Panc1 (cell line): Measurements from ENCODE around the gene FRS2. TPM values are rescaled to one million over a fixed set of nuclear protein-coding genes. Genes with fewer than 3 reads are reported as not detected.

Experiments
- ATAC-seq: fragments of 200-7000 bp; cut with Tn5 transposase; 2 replicates; pipeline ENCODE4 v1.9.1; 2020; ENCODE audit warnings: mild to moderate bottlenecking, moderate library complexity
- BruUV-seq: library from RNA; stranded (reverse); fragments of 400-500 nt; replicated peaks from 2 replicates; lab custom pipeline; 2021; lab: Mats Ljungman, UMichigan
- CTCF ChIA-PET: fragments of 300-600 bp; sonication (Branson Sonifier 250); formaldehyde crosslinking; loops from one replicate; lab custom pipeline; 2022; ENCODE audit warnings: antibody characterized with exemption; lab: Charles Lee
- POLR2A ChIA-PET: fragments of 300-600 bp; sonication (Branson Sonifier 250); formaldehyde crosslinking; loops from one replicate; lab custom pipeline; 2022; ENCODE audit warnings: antibody characterized with exemption; lab: Charles Lee
- DNase-seq: peaks from one replicate; pipeline ENCODE4 v3.0.0-alpha.2; 2010; ENCODE audit warnings: low read depth, low spot score
- H3K27ac ChIP-seq: 2 replicates; pipeline ENCODE4 v1.5.1; 2011; ENCODE audit warnings: mild to moderate bottlenecking, low read length, inconsistent platforms
- H3K27me3 ChIP-seq: fragments of 200-500 bp; sonication (Bioruptor generic); 2 replicates; pipeline ENCODE4 v1.6.0; 2014; ENCODE audit warnings: low read length, inconsistent platforms; ENCODE audit not compliant: control insufficient read depth, insufficient read depth
- H3K36me3 ChIP-seq: fragments of 200-500 bp; sonication (Bioruptor generic); 2 replicates; pipeline ENCODE4 v1.5.1; 2014; ENCODE audit warnings: inconsistent platforms, mild to moderate bottlenecking, low read length, moderate library complexity; ENCODE audit not compliant: control insufficient read depth, insufficient read depth
- H3K4me1 ChIP-seq: 2 replicates; pipeline ENCODE4 v1.5.1; 2011; ENCODE audit warnings: inconsistent platforms, mild to moderate bottlenecking, low read length, moderate library complexity; ENCODE audit not compliant: control insufficient read depth, insufficient read depth
- H3K4me3 ChIP-seq, 2 experiments: 2 replicates each; pipeline ENCODE4 v1.5.1; 2011 to 2012; ENCODE audit warnings: low read depth in 2 of 2, low read length in 2 of 2, mild to moderate bottlenecking in 2 of 2, inconsistent platforms in 1 of 2, moderate library complexity in 1 of 2
- H3K9me3 ChIP-seq: fragments of 200-500 bp; sonication (Bioruptor generic); 2 replicates; pipeline ENCODE4 v1.5.1; 2014; ENCODE audit warnings: low read depth, mild to moderate bottlenecking, inconsistent platforms, low read length, moderate library complexity; ENCODE audit not compliant: control insufficient read depth, insufficient read depth
- POLR2AphosphoS5 ChIP-seq: IDR thresholded peaks from 2 replicates; pipeline ENCODE4 v1.6.1; 2012; ENCODE audit warnings: mild to moderate bottlenecking, low read depth, low read length, moderate library complexity
- SIN3A ChIP-seq: IDR thresholded peaks from 2 replicates; pipeline ENCODE4 v1.6.1; 2012; ENCODE audit warnings: low read depth, mild to moderate bottlenecking, low read length, moderate library complexity, borderline replicate concordance; ENCODE audit not compliant: insufficient read depth
- TCF7L2 ChIP-seq: IDR thresholded peaks from 2 replicates; pipeline ENCODE4 v1.6.1; 2011; ENCODE audit warnings: mild to moderate bottlenecking, low read depth, low read length, inconsistent platforms
- in situ Hi-C: cut with HindIII; loops from 2 replicates; pipeline ENCODE4 v1.10.0; 2016; ENCODE audit warnings: low sequenced_read_pairs, low pct_unique_long_range_greater_than_20kb
- intact Hi-C: fragments of 100-400 bp; cut with micrococcal nuclease; formaldehyde crosslinking; loops from one replicate; pipeline ENCODE4 v1.10.0; 2022; ENCODE audit not compliant: unreplicated experiment
- total RNA-seq: library from RNA; stranded (reverse); gene quantifications from one replicate; pipeline ENCODE4 v1.2.1, GENCODE V29; 2021; ENCODE audit not compliant: unreplicated experiment
- TF ChIP-seq, protein P1 (sequence below): fragments of 450-650 bp; IDR thresholded peaks from 2 replicates; pipeline ENCODE4 v1.5.1; 2017; ENCODE audit warnings: mild to moderate bottlenecking
- TF ChIP-seq, protein P2 (sequence below), 2 experiments: IDR thresholded peaks; 2 replicates each; pipeline ENCODE4 v1.6.1; 2011 to 2012; ENCODE audit warnings: low read depth in 2 of 2, control low read depth in 1 of 2, low read length in 1 of 2, mild to moderate bottlenecking in 1 of 2, moderate library complexity in 1 of 2; ENCODE audit not compliant: insufficient read depth in 1 of 2

FRS2 gene
- total RNA-seq, 1 experiment from 2014 or later = 26.6 TPM

DNA sequence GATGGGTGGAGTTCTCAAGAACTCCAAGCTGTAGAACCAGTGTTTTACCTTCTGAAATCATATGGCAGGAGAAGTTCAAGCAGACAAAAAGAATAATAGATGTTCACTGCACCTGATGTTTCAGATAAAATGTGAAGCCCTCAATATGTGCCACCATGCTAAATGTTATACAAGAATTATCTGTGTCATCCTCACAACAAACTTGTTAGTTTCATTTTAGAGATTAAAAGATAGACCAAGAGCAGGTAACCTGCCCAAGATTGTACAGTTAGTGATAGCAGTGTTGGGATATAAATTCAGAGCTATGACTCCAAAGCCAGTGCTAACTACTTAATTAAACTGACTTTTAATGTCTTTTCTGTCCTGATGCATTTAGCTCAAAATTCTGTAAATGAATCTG lies 44.7 kb downstream of the FRS2 start:
- intact Hi-C loops (no loop called here), in situ Hi-C loops (no loop called here)
- no peak for DNase-seq
- no peak for TF ChIP-seq SIN3A
- no peak for TF ChIP-seq TCF7L2
- Histone ChIP-seq H3K27ac (no peak overlapping the region), H3K4me1 (peaks cover 23% of the 10 kb centered on the region), H3K36me3 (no peaks in the 10 kb centered on the region), H3K27me3 (no peaks in the 10 kb centered on the region), H3K9me3 (no peaks in the 10 kb centered on the region), H3K4me3 (no peak overlapping the region)
- ChIA-PET CTCF (interaction anchor here (1.0 kb wide), 1 partner anchor 125 kb away, joined by 5 read pairs; no protein-coding TSS in a partner anchor), POLR2A (no interaction called here)
- no TSS peak for BruUV-seq
- no peak for ATAC-seq

DNA sequence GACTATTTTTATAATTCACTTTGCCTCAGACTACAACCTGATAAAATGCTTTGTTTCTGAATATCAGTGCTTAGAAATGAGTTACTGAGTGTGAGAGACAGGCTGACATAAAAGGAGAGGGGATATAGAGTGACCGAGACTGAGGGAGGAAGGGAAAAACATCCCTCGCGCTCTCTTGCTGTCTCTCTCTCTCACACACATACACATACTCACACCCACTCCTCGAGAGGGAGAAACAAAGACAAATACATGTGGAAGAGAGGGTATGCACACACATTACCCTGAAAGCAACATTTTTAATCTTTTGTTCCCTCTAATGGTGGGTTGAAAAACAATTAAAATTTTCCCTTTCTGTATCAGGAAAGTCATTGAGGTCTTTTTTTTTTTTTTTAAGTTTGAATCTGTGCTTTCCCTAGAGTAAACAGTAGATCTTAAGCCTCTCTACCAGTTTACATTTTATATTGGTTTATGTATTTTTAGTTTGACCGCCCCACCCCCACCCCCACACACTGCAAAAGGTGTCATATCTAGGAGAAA lies 45.3 kb downstream of the FRS2 start:
- no peaks in the 10 kb centered on the region for H3K27me3 ChIP-seq
- DNase-seq (no peak), ATAC-seq (no peak)
- H3K9me3 ChIP-seq = no peaks in the 10 kb centered on the region
- no peak overlapping the region for H3K27ac ChIP-seq
- ChIA-PET CTCF (interaction anchor here (1.0 kb wide), 1 partner anchor 125 kb away, joined by 5 read pairs; no protein-coding TSS in a partner anchor), POLR2A (interaction anchor here (0.5 to 0.6 kb wide), 2 partner anchors 485 to 741 kb away, joined by 6 to 11 read pairs; no protein-coding TSS in a partner anchor)
- H3K4me3 ChIP-seq = no peak overlapping the region
- BruUV-seq = no TSS peak
- intact Hi-C loops = no loop called here
- H3K4me1 ChIP-seq = peaks cover 19% of the 10 kb centered on the region
- no peaks in the 10 kb centered on the region for H3K36me3 ChIP-seq
- TF ChIP-seq POLR2AphosphoS5 (no peak), TCF7L2 (no peak), SIN3A (no peak)
- TF ChIP-seq, protein P1, sequence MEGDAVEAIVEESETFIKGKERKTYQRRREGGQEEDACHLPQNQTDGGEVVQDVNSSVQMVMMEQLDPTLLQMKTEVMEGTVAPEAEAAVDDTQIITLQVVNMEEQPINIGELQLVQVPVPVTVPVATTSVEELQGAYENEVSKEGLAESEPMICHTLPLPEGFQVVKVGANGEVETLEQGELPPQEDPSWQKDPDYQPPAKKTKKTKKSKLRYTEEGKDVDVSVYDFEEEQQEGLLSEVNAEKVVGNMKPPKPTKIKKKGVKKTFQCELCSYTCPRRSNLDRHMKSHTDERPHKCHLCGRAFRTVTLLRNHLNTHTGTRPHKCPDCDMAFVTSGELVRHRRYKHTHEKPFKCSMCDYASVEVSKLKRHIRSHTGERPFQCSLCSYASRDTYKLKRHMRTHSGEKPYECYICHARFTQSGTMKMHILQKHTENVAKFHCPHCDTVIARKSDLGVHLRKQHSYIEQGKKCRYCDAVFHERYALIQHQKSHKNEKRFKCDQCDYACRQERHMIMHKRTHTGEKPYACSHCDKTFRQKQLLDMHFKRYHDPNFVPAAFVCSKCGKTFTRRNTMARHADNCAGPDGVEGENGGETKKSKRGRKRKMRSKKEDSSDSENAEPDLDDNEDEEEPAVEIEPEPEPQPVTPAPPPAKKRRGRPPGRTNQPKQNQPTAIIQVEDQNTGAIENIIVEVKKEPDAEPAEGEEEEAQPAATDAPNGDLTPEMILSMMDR = no peak
- TF ChIP-seq, protein P2, sequence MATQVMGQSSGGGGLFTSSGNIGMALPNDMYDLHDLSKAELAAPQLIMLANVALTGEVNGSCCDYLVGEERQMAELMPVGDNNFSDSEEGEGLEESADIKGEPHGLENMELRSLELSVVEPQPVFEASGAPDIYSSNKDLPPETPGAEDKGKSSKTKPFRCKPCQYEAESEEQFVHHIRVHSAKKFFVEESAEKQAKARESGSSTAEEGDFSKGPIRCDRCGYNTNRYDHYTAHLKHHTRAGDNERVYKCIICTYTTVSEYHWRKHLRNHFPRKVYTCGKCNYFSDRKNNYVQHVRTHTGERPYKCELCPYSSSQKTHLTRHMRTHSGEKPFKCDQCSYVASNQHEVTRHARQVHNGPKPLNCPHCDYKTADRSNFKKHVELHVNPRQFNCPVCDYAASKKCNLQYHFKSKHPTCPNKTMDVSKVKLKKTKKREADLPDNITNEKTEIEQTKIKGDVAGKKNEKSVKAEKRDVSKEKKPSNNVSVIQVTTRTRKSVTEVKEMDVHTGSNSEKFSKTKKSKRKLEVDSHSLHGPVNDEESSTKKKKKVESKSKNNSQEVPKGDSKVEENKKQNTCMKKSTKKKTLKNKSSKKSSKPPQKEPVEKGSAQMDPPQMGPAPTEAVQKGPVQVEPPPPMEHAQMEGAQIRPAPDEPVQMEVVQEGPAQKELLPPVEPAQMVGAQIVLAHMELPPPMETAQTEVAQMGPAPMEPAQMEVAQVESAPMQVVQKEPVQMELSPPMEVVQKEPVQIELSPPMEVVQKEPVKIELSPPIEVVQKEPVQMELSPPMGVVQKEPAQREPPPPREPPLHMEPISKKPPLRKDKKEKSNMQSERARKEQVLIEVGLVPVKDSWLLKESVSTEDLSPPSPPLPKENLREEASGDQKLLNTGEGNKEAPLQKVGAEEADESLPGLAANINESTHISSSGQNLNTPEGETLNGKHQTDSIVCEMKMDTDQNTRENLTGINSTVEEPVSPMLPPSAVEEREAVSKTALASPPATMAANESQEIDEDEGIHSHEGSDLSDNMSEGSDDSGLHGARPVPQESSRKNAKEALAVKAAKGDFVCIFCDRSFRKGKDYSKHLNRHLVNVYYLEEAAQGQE (IDR thresholded peaks at IDR 0.05; ENCODE audit: insufficient read depth in 1 of 2, low read depth in 2 of 2, low read length in 1 of 2) = no peak
- in situ Hi-C loops = no loop called here

DNA sequence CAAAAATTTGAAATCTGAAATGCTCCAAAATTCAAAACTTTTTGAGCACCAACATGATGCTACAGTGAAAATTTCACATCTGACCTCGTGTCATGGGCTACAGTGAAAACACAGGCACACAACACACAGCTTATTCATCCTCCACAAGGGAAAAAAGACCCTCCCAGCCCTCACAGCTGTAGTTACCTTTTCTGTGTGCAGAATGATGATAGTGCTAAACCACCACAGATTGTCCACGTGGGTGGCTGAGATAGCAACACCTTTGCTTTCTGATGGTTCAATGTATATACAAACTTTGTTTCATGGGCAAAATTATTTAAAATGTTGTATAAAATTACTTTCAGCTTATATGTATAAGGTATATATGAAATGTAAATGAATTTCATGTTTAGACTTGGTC lies 46.8 kb downstream of the FRS2 start:
- Histone ChIP-seq H3K27me3 (no peaks in the 10 kb centered on the region), H3K9me3 (no peaks in the 10 kb centered on the region)
- no TSS peak for BruUV-seq

More for the DNA sequence above, 46.8 kb downstream of the FRS2 start:
- no peak overlapping the region for H3K4me3 ChIP-seq
- H3K4me1 ChIP-seq = peaks cover 12% of the 10 kb centered on the region
- POLR2A ChIA-PET = interaction anchor here (0.6 kb wide), 1 partner anchor 54 kb away, joined by 3 read pairs; no protein-coding TSS in a partner anchor
- DNase-seq (no peak), ATAC-seq (no peak)
- CTCF ChIA-PET = no interaction called here
- TF ChIP-seq, protein P2 (IDR thresholded peaks at IDR 0.05; ENCODE audit: insufficient read depth in 1 of 2, low read depth in 2 of 2, low read length in 1 of 2) = no peak
- TF ChIP-seq SIN3A = no peak
- TF ChIP-seq, protein P1 = no peak
- TF ChIP-seq TCF7L2 = no peak
- TF ChIP-seq POLR2AphosphoS5 = no peak
- H3K36me3 ChIP-seq = no peaks in the 10 kb centered on the region
- intact Hi-C loops (no loop called here), in situ Hi-C loops (no loop called here)
- no peak overlapping the region for H3K27ac ChIP-seq
